Measurements from ENCODE around the gene BTNL2. TPM values are rescaled to one million over a fixed set of nuclear protein-coding genes. Genes with fewer than 3 reads are reported as not detected.

Gene BTNL2
- total RNA-seq, 1 donor from 2014 or later: not detected

- intact Hi-C loops (cut with micrococcal nuclease): no loop called here
- DNase-seq (no peak), ATAC-seq (no peak)
Observed at GRCh38 chr6:32424589-32425300, 17.8 kb upstream of the BTNL2 start.

GRCh38 chr6:32416036-32416435 is 9.1 kb upstream of the BTNL2 start:
- intact Hi-C loops (cut with micrococcal nuclease): loop anchor here (10.0 kb wide), 3 partner anchors 171 to 449 kb away; no protein-coding TSS in a partner anchor
- DNase-seq (no peak), ATAC-seq (no peak)

- ATAC-seq (peak; percentile 73), DNase-seq (peak; percentile 74)
- intact Hi-C loops (cut with micrococcal nuclease): loop anchor here (10.0 kb wide), 3 partner anchors 171 to 449 kb away; no protein-coding TSS in a partner anchor
Observed at GRCh38 chr6:32415521-32416019, 8.6 kb upstream of the BTNL2 start.

- intact Hi-C loops (cut with micrococcal nuclease): loop anchor here (10.0 kb wide), 3 partner anchors 169 to 451 kb away; no protein-coding TSS in a partner anchor
- ATAC-seq (peak; percentile 84), DNase-seq (peak; percentile 81)
Observed at GRCh38 chr6:32413427-32414047, 6.6 kb upstream of the BTNL2 start.

GRCh38 chr6:32411566-32412327 is 4.8 kb upstream of the BTNL2 start:
- intact Hi-C loops (cut with micrococcal nuclease): loop anchor here (10.0 kb wide), 3 partner anchors 167 to 453 kb away; no protein-coding TSS in a partner anchor
- DNase-seq (no peak), ATAC-seq (no peak)

- no peak for ATAC-seq
- intact Hi-C loops (cut with micrococcal nuclease): loop anchor here (10.0 kb wide), 3 partner anchors 166 to 454 kb away; no protein-coding TSS in a partner anchor
Observed at GRCh38 chr6:32410906-32411305, 3.9 kb upstream of the BTNL2 start.

GRCh38 chr6:32406197-32406596 is 784 bp downstream of the BTNL2 start:
- intact Hi-C loops (cut with micrococcal nuclease): no loop called here
- DNase-seq (no peak), ATAC-seq (no peak)

More at GRCh38 chr6:32410906-32411305, 3.9 kb upstream of the BTNL2 start:
- no peak for DNase-seq

GRCh38 chr6:32405656-32406055 is 1.3 kb downstream of the BTNL2 start:
- intact Hi-C loops (cut with micrococcal nuclease): no loop called here
- DNase-seq (no peak), ATAC-seq (no peak)

- ATAC-seq (no peak), DNase-seq (no peak)
- intact Hi-C loops (cut with micrococcal nuclease): no loop called here
Observed at GRCh38 chr6:32402812-32403211, 4.2 kb downstream of the BTNL2 start.

- DNase-seq (no peak), ATAC-seq (no peak)
- intact Hi-C loops (cut with micrococcal nuclease): no loop called here
Observed at GRCh38 chr6:32401284-32401963, 5.6 kb downstream of the BTNL2 start.

GRCh38 chr6:32397252-32397920 is 9.6 kb downstream of the BTNL2 start:
- DNase-seq (no peak), ATAC-seq (no peak)
- intact Hi-C loops (cut with micrococcal nuclease): loop anchor here (10.0 kb wide), 1 partner anchor 387 kb away; no protein-coding TSS in a partner anchor

- DNase-seq: no peak
- no peak for ATAC-seq
- intact Hi-C loops (cut with micrococcal nuclease): loop anchor here (10.0 kb wide), 1 partner anchor 389 kb away; no protein-coding TSS in a partner anchor
Observed at GRCh38 chr6:32396028-32396427, 11.0 kb downstream of the BTNL2 start.

GRCh38 chr6:32393665-32394420 is 13.1 kb downstream of the BTNL2 start:
- intact Hi-C loops (cut with micrococcal nuclease): loop anchor here (10.0 kb wide), 1 partner anchor 391 kb away; no protein-coding TSS in a partner anchor
- DNase-seq (no peak), ATAC-seq (peak; percentile 80)

GRCh38 chr6:32391505-32391904 is 15.5 kb downstream of the BTNL2 start:
- intact Hi-C loops (cut with micrococcal nuclease): loop anchor here (10.0 kb wide), 1 partner anchor 393 kb away; no protein-coding TSS in a partner anchor
- DNase-seq (no peak), ATAC-seq (no peak)

GRCh38 chr6:32387589-32388340 is 19.2 kb downstream of the BTNL2 start:
- intact Hi-C loops (cut with micrococcal nuclease): no loop called here
- no peak for DNase-seq
- no peak for ATAC-seq

GRCh38 chr6:32386040-32386439 is 20.9 kb downstream of the BTNL2 start:
- intact Hi-C loops (cut with micrococcal nuclease): no loop called here
- no peak for DNase-seq

More at GRCh38 chr6:32386040-32386439, 20.9 kb downstream of the BTNL2 start:
- ATAC-seq: no peak

Measured in left ventricle myocardium superior (tissue), 1 donor.